Urinary bladder (tissue), 4 donors: ENCODE measurements around the gene CHST15. TPM values are rescaled to one million over a fixed set of nuclear protein-coding genes. Genes with fewer than 3 reads are reported as not detected.
"Not testable (repeated sequence)": the region's sequence is repeated elsewhere in the genome, so short reads cannot be mapped to it uniquely, and the experiment has no call there.

Experiments used
- DNase-seq: peaks from one replicate; pipeline ENCODE4 v3.0.0-alpha.2; 2015; ENCODE audit errors: extremely low spot score
- H3K27ac ChIP-seq: one replicate; pipeline ENCODE4 v1.5.1; 2013; ENCODE audit warnings: low read depth, mild to moderate bottlenecking, moderate library complexity
- H3K36me3 ChIP-seq: one replicate; pipeline ENCODE4 v1.6.1; 2013; ENCODE audit warnings: mild to moderate bottlenecking, moderate library complexity; ENCODE audit not compliant: insufficient read depth
- H3K4me1 ChIP-seq: one replicate; pipeline ENCODE4 v1.6.1; 2013; ENCODE audit warnings: mild to moderate bottlenecking, moderate library complexity; ENCODE audit not compliant: insufficient read depth
- H3K4me3 ChIP-seq: one replicate; pipeline ENCODE4 v1.5.1; 2013; ENCODE audit warnings: low read depth, low read length
- WGBS: extraction: QIAGEN DNeasy Blood & Tissue Kit; methylation state at CpG from one replicate; pipeline ENCODE4 v1.1.7; 2013; 5-methylcytosine and 5-hydroxymethylcytosine counted together
- polyA plus RNA-seq: library from polyadenylated mRNA; stranded (reverse); fragments of 200-250 nt; gene quantifications from one replicate; pipeline ENCODE4 v1.2.3, GENCODE V29; 2013
- total RNA-seq: library from RNA; depleted of rRNA; stranded (reverse); fragments of >200 nt; gene quantifications from one replicate; pipeline ENCODE4 v1.2.3, GENCODE V29; 2014
- donor health status: healthy with polysubstance abuse.
- donor health status: healthy.

The CHST15 gene
- total and polyA plus RNA-seq, 2 donors = 7.8 to 17.8 TPM

- Histone ChIP-seq H3K4me1 (no peaks in the 10 kb centered on the region), H3K36me3 (no peaks in the 10 kb centered on the region), H3K4me3 (no peak overlapping the region), H3K27ac (no peak overlapping the region)
- WGBS = 67% methylated on average over 4 of the region's 4 CpGs
- DNase-seq = no peak
Observed at GRCh38 chr10:124099604-124100003, 6.2 kb upstream of the CHST15 start.

DNA sequence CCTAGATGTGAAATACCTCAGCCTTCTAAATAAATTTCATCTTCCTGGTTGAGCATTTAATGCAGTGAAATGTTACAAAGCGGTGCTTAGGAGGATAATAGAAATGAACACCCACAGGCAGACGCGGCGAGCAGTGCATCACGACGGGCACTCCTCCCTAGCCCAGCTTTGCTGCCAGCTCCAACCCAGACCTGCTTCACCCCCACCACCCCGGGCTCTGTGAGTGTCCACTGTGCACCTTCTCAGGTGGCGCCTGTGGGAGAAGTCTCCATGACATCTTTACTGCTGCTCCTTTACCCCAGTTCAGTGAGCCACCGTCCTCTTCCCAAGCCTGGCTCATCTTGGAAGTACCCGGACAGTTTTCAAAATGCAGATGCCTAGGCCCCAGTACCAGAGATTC, 5.2 kb upstream of the CHST15 start:
- no peak for DNase-seq
- Histone ChIP-seq H3K36me3 (no peaks in the 10 kb centered on the region), H3K27ac (no peak overlapping the region), H3K4me3 (no peak overlapping the region), H3K4me1 (no peaks in the 10 kb centered on the region)
- WGBS = 88% methylated on average over 10 of the region's 10 CpGs

DNA sequence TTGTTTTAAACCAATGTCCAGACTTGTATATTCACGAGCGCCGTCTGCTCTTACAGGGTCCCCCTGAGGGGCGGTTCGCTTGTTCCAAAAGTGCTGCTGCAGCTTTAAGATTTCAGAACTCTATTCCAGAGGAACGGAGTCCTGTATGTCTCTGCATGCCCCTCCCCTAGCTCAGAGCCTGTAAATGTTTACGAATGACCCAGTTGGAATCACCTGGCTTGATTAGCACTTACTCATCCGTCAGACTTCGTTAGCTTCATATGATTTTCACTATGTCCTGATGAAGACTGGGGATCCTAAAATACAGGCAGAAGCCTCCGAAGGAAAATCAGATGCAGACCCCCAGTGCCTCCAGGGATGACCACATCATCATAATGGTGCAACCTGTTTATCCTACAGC, 4.5 kb upstream of the CHST15 start:
- Histone ChIP-seq H3K36me3 (no peaks in the 10 kb centered on the region), H3K27ac (no peak overlapping the region), H3K4me1 (no peaks in the 10 kb centered on the region), H3K4me3 (no peak overlapping the region)
- DNase-seq = no peak
- 38% methylated on average over 10 of the region's 10 CpGs for WGBS

GRCh38 chr10:124096494-124096893, 3.1 kb upstream of the CHST15 start:
- H3K4me1 ChIP-seq = no peaks in the 10 kb centered on the region
- no peak for DNase-seq
- WGBS = 90% methylated on average over 2 of the region's 2 CpGs
- no peak overlapping the region for H3K27ac ChIP-seq
- no peak overlapping the region for H3K4me3 ChIP-seq
- H3K36me3 ChIP-seq = no peaks in the 10 kb centered on the region

DNA sequence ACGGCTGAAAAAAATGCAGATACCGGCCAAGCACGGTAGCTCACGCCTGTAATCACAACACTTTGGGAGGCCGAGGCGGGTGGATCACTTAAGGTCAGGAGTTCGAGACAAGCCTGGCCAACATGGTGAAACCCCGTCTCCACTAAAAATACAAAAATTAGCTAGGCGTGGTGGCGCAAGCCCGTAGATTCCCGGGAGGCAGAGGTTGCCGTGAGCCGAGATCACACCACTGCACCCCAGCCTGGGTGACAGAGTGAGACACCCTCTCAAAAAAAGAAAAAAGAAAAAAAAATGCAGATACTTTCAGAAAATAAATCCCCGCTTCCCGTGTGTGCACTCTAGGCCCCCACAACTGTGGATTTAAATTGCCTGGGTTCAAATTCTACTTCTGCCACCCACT, 2.4 kb upstream of the CHST15 start:
- not testable (repeated sequence) for H3K27ac ChIP-seq, H3K4me1 ChIP-seq, H3K4me3 ChIP-seq, H3K36me3 ChIP-seq, DNase-seq
- WGBS = 96% methylated on average over 16 of the region's 16 CpGs

GRCh38 chr10:124095096-124095495, 1.7 kb upstream of the CHST15 start:
- no peak for DNase-seq
- Histone ChIP-seq H3K4me1 (no peaks in the 10 kb centered on the region), H3K36me3 (no peaks in the 10 kb centered on the region), H3K27ac (no peak overlapping the region), H3K4me3 (no peak overlapping the region)
- WGBS = 67% methylated on average over 6 of the region's 6 CpGs

DNA sequence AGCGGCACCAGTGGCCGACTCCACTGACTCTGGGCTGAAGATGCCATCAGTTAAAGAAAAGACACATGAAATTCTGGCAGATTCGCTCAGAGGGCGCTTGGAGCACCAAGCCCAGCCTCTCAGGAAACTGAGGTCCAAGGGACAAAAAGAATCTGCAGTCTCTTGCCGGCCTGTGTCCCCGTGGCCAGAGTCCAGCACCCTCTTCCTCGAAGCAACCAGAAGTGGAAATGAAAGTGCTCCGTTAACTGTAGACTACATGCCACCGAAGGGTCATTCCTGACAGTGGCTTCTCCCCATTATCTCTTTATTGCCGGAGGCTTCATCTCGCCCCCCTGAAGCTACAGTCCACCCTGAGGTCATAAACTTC, 1.0 kb upstream of the CHST15 start:
- H3K27ac ChIP-seq = peak overlapping the region; percentile 14
- DNase-seq = no peak
- WGBS = 49% methylated on average over 11 of the region's 11 CpGs
- no peak overlapping the region for H3K4me3 ChIP-seq
- H3K4me1 ChIP-seq = no peaks in the 10 kb centered on the region
- H3K36me3 ChIP-seq = no peaks in the 10 kb centered on the region

GRCh38 chr10:124093774-124094418, 498 bp upstream of the CHST15 start:
- not testable (repeated sequence) for H3K36me3 ChIP-seq, DNase-seq, H3K4me1 ChIP-seq
- WGBS = 6% methylated on average over 39 of the region's 39 CpGs
- peak overlapping the region; percentile 14 for H3K27ac ChIP-seq
- peak overlapping the region; percentile 38 for H3K4me3 ChIP-seq

- no peaks in the 10 kb centered on the region for H3K36me3 ChIP-seq
- no peak overlapping the region for H3K27ac ChIP-seq
- H3K4me1 ChIP-seq = no peaks in the 10 kb centered on the region
- DNase-seq = no peak
- peak overlapping the region; percentile 38 for H3K4me3 ChIP-seq
- WGBS = under 1% methylated on average over 64 of the region's 70 CpGs
Observed at GRCh38 chr10:124092250-124092859, 1.0 kb downstream of the CHST15 start.

- Histone ChIP-seq H3K36me3 (no peaks in the 10 kb centered on the region), H3K27ac (no peak overlapping the region), H3K4me1 (no peaks in the 10 kb centered on the region), H3K4me3 (peak overlapping the region; percentile 38)
- WGBS = 6% methylated on average over 55 of the region's 55 CpGs
- DNase-seq = no peak
Observed at GRCh38 chr10:124091646-124092249, 1.6 kb downstream of the CHST15 start.

DNA sequence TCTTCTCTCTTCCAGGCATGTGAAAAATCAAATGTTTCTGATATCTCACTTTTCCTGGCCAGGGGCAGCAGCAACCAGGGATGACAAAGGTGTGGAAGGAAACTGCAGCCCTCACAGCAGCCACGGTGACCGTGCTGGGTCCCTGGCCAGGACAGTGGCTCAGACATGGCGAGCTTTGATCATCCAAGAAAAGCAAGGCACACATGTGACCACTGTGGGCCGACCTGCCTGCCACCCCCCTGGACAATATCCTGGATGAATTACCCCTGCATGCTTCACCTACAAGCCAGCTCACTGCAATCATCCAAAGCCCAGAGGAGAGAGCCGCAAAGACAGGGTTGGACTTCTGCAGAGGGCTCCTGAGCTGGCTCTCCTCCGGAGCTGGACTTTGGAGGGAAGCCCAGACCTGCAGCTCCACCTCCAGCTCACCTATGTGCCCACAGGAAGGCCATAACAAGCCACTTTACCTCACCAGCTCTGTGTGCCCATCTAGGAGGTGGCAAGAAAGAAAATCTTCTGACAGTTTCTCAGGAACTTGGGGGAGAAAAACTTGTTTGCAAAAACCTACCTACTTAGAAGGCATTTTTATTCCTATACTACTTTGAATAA, 2.7 kb downstream of the CHST15 start:
- DNase-seq = no peak
- H3K36me3 ChIP-seq = no peaks in the 10 kb centered on the region
- no peak overlapping the region for H3K27ac ChIP-seq
- H3K4me1 ChIP-seq = no peaks in the 10 kb centered on the region
- 77% methylated on average over 6 of the region's 6 CpGs for WGBS
- no peak overlapping the region for H3K4me3 ChIP-seq

- DNase-seq = no peak
- H3K27ac ChIP-seq = no peak overlapping the region
- no peaks in the 10 kb centered on the region for H3K4me1 ChIP-seq
- no peaks in the 10 kb centered on the region for H3K36me3 ChIP-seq
- 94% methylated on average over 5 of the region's 5 CpGs for WGBS
- H3K4me3 ChIP-seq = no peak overlapping the region
Observed at GRCh38 chr10:124089859-124090258, 3.5 kb downstream of the CHST15 start.

GRCh38 chr10:124088915-124089314, 4.5 kb downstream of the CHST15 start:
- Histone ChIP-seq H3K4me1 (no peaks in the 10 kb centered on the region), H3K4me3 (no peak overlapping the region), H3K36me3 (no peaks in the 10 kb centered on the region), H3K27ac (no peak overlapping the region)
- DNase-seq = no peak
- WGBS = 93% methylated on average over 2 of the region's 2 CpGs
